ENCODE measurements around the gene SIAE.

The SIAE gene

GRCh38 chr11:124673333-124674167 lies at the start of gene SIAE, which contains the start of gene SPA17:
Gene SIAE, minus strand, starts transcription at chr11:124673739. Its CDS starts 31 bp downstream, at chr11:124673708.
Gene SPA17, plus strand, starts transcription at chr11:124673904. Its CDS starts 1,361 bp downstream, at chr11:124675265.
- peak; percentile 78 to 96 (median 91) for DNase-seq
- intact Hi-C loops (cut with DNase I) = loop anchor here (5.0 kb wide), 1 partner anchor 74 kb away; no protein-coding TSS in a partner anchor

- intact Hi-C loops (cut with DNase I) = no loop called here
- DNase-seq = no peak
These were observed 48.6 kb upstream of the SIAE start for GRCh38 chr11:124722176-124722575.

GRCh38 chr11:124719534-124719933 lies 46.0 kb upstream of the SIAE start:
- DNase-seq = no peak
- intact Hi-C loops (cut with DNase I) = no loop called here

GRCh38 chr11:124718801-124719200 lies 45.3 kb upstream of the SIAE start:
- intact Hi-C loops (cut with DNase I) = no loop called here
- DNase-seq = peak in 1 of 42 donors; percentile 24

- intact Hi-C loops (cut with DNase I) = no loop called here
- DNase-seq = peak in 10 of 42 donors; percentile 26 to 60 (median 39)
These were observed 44.5 kb upstream of the SIAE start for GRCh38 chr11:124717786-124718651.

GRCh38 chr11:124717421-124717785 lies 43.9 kb upstream of the SIAE start:
- intact Hi-C loops (cut with DNase I) = no loop called here
- DNase-seq = no peak

- DNase-seq = no peak
- intact Hi-C loops (cut with DNase I) = no loop called here
These were observed 43.1 kb upstream of the SIAE start for GRCh38 chr11:124716591-124716990.

- intact Hi-C loops (cut with DNase I) = no loop called here
- DNase-seq = no peak
These were observed 38.9 kb upstream of the SIAE start for GRCh38 chr11:124712392-124712791.

- intact Hi-C loops (cut with DNase I) = no loop called here
- DNase-seq = no peak
These were observed 34.3 kb upstream of the SIAE start for GRCh38 chr11:124707829-124708228.

- intact Hi-C loops (cut with DNase I) = no loop called here
- no peak for DNase-seq
These were observed 26.5 kb upstream of the SIAE start for GRCh38 chr11:124700028-124700427.

- intact Hi-C loops (cut with DNase I) = no loop called here
- DNase-seq = no peak
These were observed 26.0 kb upstream of the SIAE start for GRCh38 chr11:124699547-124699946.

- intact Hi-C loops (cut with DNase I) = no loop called here
- DNase-seq = no peak
These were observed 19.6 kb upstream of the SIAE start for GRCh38 chr11:124693142-124693541.

GRCh38 chr11:124682443-124682842 lies 8.9 kb upstream of the SIAE start:
- DNase-seq = no peak
- intact Hi-C loops (cut with DNase I) = no loop called here

- no peak for DNase-seq
- intact Hi-C loops (cut with DNase I) = no loop called here
These were observed 7.9 kb upstream of the SIAE start for GRCh38 chr11:124681421-124681820.

GRCh38 chr11:124678416-124678815 lies 4.9 kb upstream of the SIAE start:
- intact Hi-C loops (cut with DNase I) = no loop called here
- no peak for DNase-seq

- intact Hi-C loops (cut with DNase I) = no loop called here
- DNase-seq = no peak
These were observed 2.8 kb upstream of the SIAE start for GRCh38 chr11:124676386-124676785.

GRCh38 chr11:124674571-124674970 lies 1.0 kb upstream of the SIAE start:
- peak in 1 of 42 donors; percentile 20 for DNase-seq
- intact Hi-C loops (cut with DNase I) = loop anchor here (5.0 kb wide), 1 partner anchor 73 kb away; no protein-coding TSS in a partner anchor

GRCh38 chr11:124674168-124674517 lies 604 bp upstream of the SIAE start:
- no peak for DNase-seq
- intact Hi-C loops (cut with DNase I) = loop anchor here (5.0 kb wide), 1 partner anchor 73 kb away; no protein-coding TSS in a partner anchor

GRCh38 chr11:124672536-124673215 lies 863 bp downstream of the SIAE start:
- no peak for DNase-seq
- intact Hi-C loops (cut with DNase I) = loop anchor here (5.0 kb wide), 1 partner anchor 75 kb away; no protein-coding TSS in a partner anchor
